B cell (primary cell): ENCODE results near the gene KRT80. TPM values are rescaled to one million over a fixed set of nuclear protein-coding genes. Genes with fewer than 3 reads are reported as not detected.

Experiments used
- ATAC-seq: fragments of 200-7000 bp; cut with Tn5 transposase; one replicate; pipeline ENCODE4 v1.10.0; 2021; ENCODE audit warnings: low read depth, mild to moderate bottlenecking, moderate number of reproducible peaks, moderate library complexity
- CTCF ChIA-PET: fragments of 350-600 bp; sonication (Branson Sonifier 250); formaldehyde crosslinking; loops from one replicate; lab custom pipeline; 2021; ENCODE audit warnings: antibody characterized with exemption, inconsistent platforms; lab: Charles Lee
- POLR2A ChIA-PET: fragments of 350-600 bp; sonication (Branson Sonifier 250); formaldehyde crosslinking; loops from one replicate; lab custom pipeline; 2021; ENCODE audit warnings: antibody characterized with exemption; lab: Charles Lee
- DNase-seq: peaks from one replicate; pipeline ENCODE4 v3.0.0; 2013
- H2AFZ ChIP-seq: 2 replicates; pipeline ENCODE4 v1.6.1; 2012; ENCODE audit warnings: mild to moderate bottlenecking, low read depth, low read length; ENCODE audit not compliant: insufficient read depth, poor library complexity, severe bottlenecking
- H3K27ac ChIP-seq, 2 donors: 1 replicate in 1 of 2; 2 replicates in 1 of 2; pipeline ENCODE4 v1.5.1; 2012 to 2013; ENCODE audit warnings: low read length in 2 of 2, mild to moderate bottlenecking in 2 of 2, moderate library complexity in 1 of 2
- H3K27me3 ChIP-seq, 4 experiments: fragments of 200-600 bp in 1 of 4; sonication (generic) in 1 of 4; replicated peaks in 1 of 4; 1 replicate in 2 of 4; 2 replicates in 2 of 4; pipeline versions ENCODE4 v1.6.1 to v1.7.0; 2013 to 2016; ENCODE audit warnings: low read length in 3 of 4, mild to moderate bottlenecking in 2 of 4, mixed read lengths in 1 of 4, moderate library complexity in 1 of 4; ENCODE audit not compliant: insufficient read depth in 4 of 4, control insufficient read depth in 3 of 4; ENCODE audit errors: control extremely low read depth in 1 of 4
- H3K36me3 ChIP-seq, 2 experiments: replicated peaks in 1 of 2; 1 replicate in 1 of 2; 2 replicates in 1 of 2; pipeline versions ENCODE4 v1.6.1 to v1.7.1; 2013; ENCODE audit warnings: low read length in 1 of 2; ENCODE audit not compliant: insufficient read depth in 2 of 2, control insufficient read depth in 1 of 2; ENCODE audit errors: control extremely low read depth in 1 of 2, extremely low read depth in 1 of 2
- H3K4me1 ChIP-seq, 2 donors: fragments of 200-600 bp in 1 of 2; sonication (generic) in 1 of 2; 1 replicate in 1 of 2; 2 replicates in 1 of 2; pipeline versions ENCODE4 v1.5.1 to v1.6.1; 2013 to 2017; ENCODE audit warnings: low read length in 2 of 2; ENCODE audit not compliant: control insufficient read depth in 2 of 2, insufficient read depth in 2 of 2
- H3K4me2 ChIP-seq: replicated peaks from 2 replicates; pipeline ENCODE3; 2012; ENCODE audit warnings: mild to moderate bottlenecking, low read depth, low read length; ENCODE audit not compliant: poor library complexity, severe bottlenecking
- H3K4me3 ChIP-seq, 5 experiments: fragments of 200-600 bp in 1 of 5; sonication (generic) in 1 of 5; 1 replicate in 3 of 5; 2 replicates in 2 of 5; pipeline versions ENCODE4 v1.5.1 to v1.7.0; 2011 to 2016; ENCODE audit warnings: low read length in 4 of 5, mild to moderate bottlenecking in 4 of 5, low read depth in 2 of 5, control low read depth in 1 of 5, moderate library complexity in 1 of 5; ENCODE audit not compliant: insufficient read depth in 1 of 5; ENCODE audit errors: control extremely low read depth in 1 of 5, extremely low read depth in 1 of 5
- H3K79me2 ChIP-seq: fragments of 200-600 bp; sonication (generic); one replicate; pipeline ENCODE4 v1.6.0; 2016; ENCODE audit warnings: low read length; ENCODE audit not compliant: control insufficient read depth, insufficient read depth
- H3K9ac ChIP-seq: fragments of 200-600 bp; sonication (generic); 2 replicates; pipeline ENCODE4 v1.6.1; 2017; ENCODE audit warnings: mild to moderate bottlenecking, low read length, moderate library complexity
- H3K9me3 ChIP-seq, 3 donors: one replicate each; pipeline versions ENCODE4 v1.6.1 to v1.7.1; 2013; ENCODE audit warnings: low read length in 2 of 3; ENCODE audit not compliant: control insufficient read depth in 2 of 3, insufficient read depth in 1 of 3; ENCODE audit errors: control extremely low read depth in 1 of 3
- H4K20me1 ChIP-seq: 2 replicates; pipeline ENCODE4 v1.6.0; 2012; ENCODE audit warnings: mild to moderate bottlenecking, low read length; ENCODE audit not compliant: insufficient read depth, control insufficient read depth, poor library complexity, severe bottlenecking
- H3K27ac Mint-ChIP-seq: one replicate; pipeline ENCODE4 v1.8.0; 2021; ENCODE audit warnings: mixed read lengths
- H3K27me3 Mint-ChIP-seq: one replicate; pipeline ENCODE4 v1.8.0; 2021; ENCODE audit warnings: mixed read lengths
- H3K4me1 Mint-ChIP-seq: one replicate; pipeline ENCODE4 v1.8.0; 2021; ENCODE audit warnings: mixed read lengths
- H3K4me3 Mint-ChIP-seq: one replicate; pipeline ENCODE4 v1.8.0; 2021; ENCODE audit warnings: mixed read lengths
- H3K9me3 Mint-ChIP-seq: one replicate; pipeline ENCODE4 v1.8.0; 2022; ENCODE audit warnings: mixed read lengths; ENCODE audit not compliant: insufficient read depth
- CTCF ChIP-seq: fragments of 200-600 bp; IDR thresholded peaks from one replicate; pipeline ENCODE4 v1.8.0; 2022; ENCODE audit warnings: antibody characterized with exemption, mild to moderate bottlenecking
- EZH2 ChIP-seq: IDR thresholded peaks from 2 replicates; pipeline ENCODE4 v1.6.1; 2012; ENCODE audit warnings: borderline replicate concordance, low read depth, mild to moderate bottlenecking, moderate library complexity, low read length; ENCODE audit not compliant: insufficient read depth, poor library complexity, severe bottlenecking
- WGBS: methylation state at CpG from one replicate; pipeline ENCODE4 v1.1.5; 2013; ENCODE audit warnings: missing lambda C conversion rate; ENCODE audit not compliant: insufficient coverage; 5-methylcytosine and 5-hydroxymethylcytosine counted together
- intact Hi-C: fragments of 100-400 bp; cut with micrococcal nuclease; formaldehyde crosslinking; loops from one replicate; pipeline ENCODE4 v1.10.0; 2022
- polyA plus RNA-seq: library from polyadenylated mRNA; depleted of rRNA; stranded (reverse); fragments of >200 nt; gene quantifications from 2 replicates; pipeline ENCODE4 v1.2.3, GENCODE V29; 2012
- total RNA-seq, 2 donors: library from RNA; stranded (reverse); fragments of 120-200 nt in 1 of 2; gene quantifications; 1 replicate in 1 of 2; 2 replicates in 1 of 2; pipeline versions ENCODE4 v1.2.3 to v1.2.4, GENCODE V29; 2013 to 2022

The KRT80 gene
- total and polyA plus RNA-seq, 2 donors (not counting 1 experiment from before 2014, with no cell fraction given), result not detected

GRCh38 chr12:52173526-52173925, 18.3 kb downstream of the KRT80 start:
- intact Hi-C loops, result no loop called here
- Histone ChIP-seq H3K4me1 (no peaks in the 10 kb centered on the region), H3K4me3 (no peak overlapping the region), H3K9ac (no peak overlapping the region), H3K27me3 (peaks cover 0 to 2% (median 0%) of the 10 kb centered on the region in 4 experiments), H3K27ac (no peak overlapping the region), H3K9me3 (peaks cover 0 to 3% (median 0%) of the 10 kb centered on the region in 3 donors), H3K36me3 (no peaks in the 10 kb centered on the region), H3K79me2 (no peaks in the 10 kb centered on the region), H4K20me1 (no peaks in the 10 kb centered on the region), H2AFZ (no peak overlapping the region), H3K4me2 (no peak overlapping the region)
- DNase-seq, result no peak
- H3K27ac Mint-ChIP-seq, result no peak overlapping the region
- H3K9me3 Mint-ChIP-seq, result no peaks in the 10 kb centered on the region
- no peak overlapping the region for H3K4me3 Mint-ChIP-seq
- ATAC-seq, result no peak
- H3K4me1 Mint-ChIP-seq, result no peaks in the 10 kb centered on the region
- 93% methylated on average over 17 of the region's 20 CpGs for WGBS
- CTCF ChIA-PET, result no interaction called here
- H3K27me3 Mint-ChIP-seq, result no peaks in the 10 kb centered on the region
- POLR2A ChIA-PET, result no interaction called here
- no peak for TF ChIP-seq EZH2
- no peak for TF ChIP-seq CTCF

- Histone ChIP-seq H3K79me2 (no peaks in the 10 kb centered on the region), H3K36me3 (no peaks in the 10 kb centered on the region), H3K4me2 (no peak overlapping the region), H3K4me1 (no peaks in the 10 kb centered on the region), H3K27ac (no peak overlapping the region), H2AFZ (no peak overlapping the region), H3K27me3 (peaks cover 0 to 2% (median 0%) of the 10 kb centered on the region in 4 experiments), H3K4me3 (no peak overlapping the region), H3K9me3 (peaks cover 0 to 3% (median 0%) of the 10 kb centered on the region in 3 donors), H3K9ac (no peak overlapping the region), H4K20me1 (no peaks in the 10 kb centered on the region)
- ChIA-PET CTCF (no interaction called here), POLR2A (no interaction called here)
- Mint-ChIP-seq H3K27ac (no peak overlapping the region), H3K4me1 (no peaks in the 10 kb centered on the region), H3K27me3 (no peaks in the 10 kb centered on the region), H3K9me3 (no peaks in the 10 kb centered on the region), H3K4me3 (no peak overlapping the region)
- WGBS, result 95% methylated on average over 17 of the region's 17 CpGs
- DNase-seq, result no peak
- no peak for ATAC-seq
- intact Hi-C loops, result no loop called here
- TF ChIP-seq CTCF, result no peak
- TF ChIP-seq EZH2, result no peak
These were observed 18.9 kb downstream of the KRT80 start for GRCh38 chr12:52172956-52173355.
